Astrocyte of the hippocampus (primary cell): ENCODE data around the gene RGL1.

Source experiments
- DNase-seq: peaks from one replicate; pipeline ENCODE4 v3.0.0; 2011; ENCODE audit warnings: low read depth, low spot score

RGL1 gene

GRCh38 chr1:183954496-183954895, 149.6 kb downstream of the RGL1 start:
- no peak for DNase-seq

DNA sequence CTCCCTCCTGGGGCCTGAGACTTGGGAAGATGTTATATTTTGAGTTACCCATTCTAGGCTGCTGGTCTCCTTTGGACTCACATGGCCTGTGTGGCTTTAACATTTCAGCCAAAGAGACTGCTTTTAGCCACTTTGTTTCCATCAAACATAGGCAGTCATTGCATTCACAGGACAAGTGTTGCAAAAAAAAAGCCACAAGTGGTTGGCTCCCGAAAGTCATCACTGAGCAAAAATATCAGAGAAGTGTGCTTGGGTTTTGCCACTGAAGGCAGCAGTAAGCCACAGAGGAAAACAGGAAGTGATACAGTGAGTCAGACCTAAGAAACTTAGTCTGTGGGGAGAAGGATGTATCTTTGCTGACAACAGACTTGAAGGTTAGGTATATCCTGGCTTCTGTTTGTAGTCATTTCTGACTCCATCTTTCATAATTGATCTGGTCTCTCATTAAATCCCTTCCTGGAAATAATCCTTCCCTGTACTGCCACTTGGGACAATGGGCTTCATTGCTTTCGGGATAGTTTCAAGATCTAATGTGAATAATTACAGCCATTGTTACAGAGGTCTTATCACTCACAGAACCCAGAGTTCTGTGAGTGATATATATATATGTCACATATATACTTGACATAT, 151.8 kb downstream of the RGL1 start:
- peak; percentile 80 for DNase-seq

DNA sequence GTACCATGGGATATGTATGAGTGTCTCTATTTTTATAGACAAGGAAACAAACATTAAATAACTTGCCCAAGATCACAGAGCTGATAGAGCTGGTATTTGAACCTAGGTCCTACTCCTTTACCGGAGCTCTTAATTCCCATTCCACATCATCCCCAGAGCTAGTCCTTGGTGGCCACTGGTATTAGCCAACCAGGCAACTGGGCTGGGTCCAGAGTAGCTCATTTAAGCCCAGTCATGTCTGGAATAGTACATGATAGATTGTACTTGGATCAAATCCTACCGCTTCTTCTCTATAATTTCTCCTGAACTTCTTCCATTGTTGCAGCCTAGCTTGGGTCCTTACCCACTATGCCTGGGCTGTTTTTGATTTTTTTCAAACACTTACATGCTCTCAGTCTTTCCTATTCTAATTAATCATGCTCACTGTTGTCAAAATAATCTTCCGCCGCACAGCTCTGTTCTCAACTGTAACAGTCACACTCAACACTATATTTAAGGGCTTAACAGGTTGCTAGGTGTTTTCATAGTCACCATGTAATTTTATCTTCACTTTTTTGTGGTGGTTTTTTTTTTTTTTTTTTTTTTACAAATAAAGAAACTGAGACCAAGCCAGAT, 152.4 kb downstream of the RGL1 start:
- no peak for DNase-seq

DNA sequence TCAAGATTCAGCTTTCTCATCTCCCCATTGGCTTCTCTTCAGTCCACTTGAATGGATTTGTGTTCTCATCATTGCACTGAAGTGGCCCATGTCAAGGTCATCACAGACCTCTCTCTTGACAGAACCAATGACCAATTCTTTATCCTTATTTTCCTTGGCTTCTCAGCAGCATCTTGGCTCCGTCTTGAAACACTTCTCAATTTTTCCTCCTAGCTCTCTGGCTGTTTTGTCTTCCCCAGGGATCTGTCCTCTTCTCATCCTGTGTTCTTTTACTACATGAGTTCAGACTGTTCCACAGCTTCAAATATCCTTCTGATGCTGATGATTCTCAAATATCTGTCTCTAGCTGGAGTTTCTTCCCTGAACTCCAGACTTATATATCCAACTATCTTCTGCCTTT, 154.0 kb downstream of the RGL1 start:
- DNase-seq = no peak

DNA sequence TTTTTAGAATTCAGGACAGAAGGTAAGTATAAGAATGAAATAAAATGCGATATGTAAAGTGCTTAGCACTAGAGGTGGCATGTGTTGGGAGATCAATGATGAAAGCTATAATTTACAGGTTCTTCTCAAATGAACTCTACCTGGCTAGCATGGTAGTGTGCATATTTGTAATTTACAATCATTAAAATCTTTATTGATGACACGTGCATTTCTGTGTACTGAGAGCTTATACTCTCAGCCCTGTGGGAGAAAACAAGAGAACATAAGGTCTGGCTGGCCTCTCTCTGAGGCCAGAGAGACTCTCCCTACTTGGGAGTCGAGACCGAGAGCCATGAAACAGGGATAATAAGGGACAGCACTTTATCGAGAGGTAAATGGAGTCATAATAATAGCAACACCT, 156.2 kb downstream of the RGL1 start:
- DNase-seq = no peak

- no peak for DNase-seq
These were observed 158.0 kb downstream of the RGL1 start for GRCh38 chr1:183962903-183963302.

GRCh38 chr1:183965726-183966125, 160.8 kb downstream of the RGL1 start:
- no peak for DNase-seq

DNA sequence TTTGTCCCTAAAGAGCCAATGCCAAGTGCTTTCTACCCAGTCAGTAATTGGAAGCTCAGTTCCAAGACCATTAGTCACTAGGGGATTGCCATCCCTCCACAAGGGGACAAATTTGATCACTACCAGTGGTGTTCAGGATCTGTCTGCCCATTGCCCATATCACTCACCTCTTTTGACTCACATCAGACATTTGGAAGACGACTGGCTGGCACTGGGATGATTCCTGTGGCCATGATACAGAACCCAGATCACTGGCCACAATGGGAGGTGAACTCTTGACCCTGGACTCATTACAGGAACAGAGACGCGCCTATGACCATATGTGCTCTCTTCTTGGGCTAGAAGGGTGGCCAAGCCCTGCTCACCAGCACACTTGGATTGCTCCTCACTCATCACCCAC, 161.6 kb downstream of the RGL1 start:
- DNase-seq = no peak

DNA sequence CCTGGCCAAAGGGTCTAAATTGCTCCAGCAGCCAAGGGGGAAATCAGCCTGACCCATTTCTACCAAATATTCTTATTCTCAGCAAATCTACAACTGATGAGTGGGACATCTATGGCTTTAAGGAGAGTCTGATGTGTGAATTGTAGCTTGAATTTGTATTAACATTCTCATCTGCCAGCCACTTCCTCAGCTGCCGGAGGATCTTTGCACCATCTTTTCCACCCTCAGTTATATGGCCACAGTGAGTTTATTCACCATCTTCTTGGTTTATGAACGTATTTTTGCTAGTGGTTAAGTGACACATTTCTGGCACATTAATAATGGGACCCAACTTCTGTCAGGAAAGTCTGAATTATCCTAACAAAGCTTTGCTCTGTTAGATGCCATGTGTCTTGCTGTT, 163.0 kb downstream of the RGL1 start:
- DNase-seq = no peak

DNA sequence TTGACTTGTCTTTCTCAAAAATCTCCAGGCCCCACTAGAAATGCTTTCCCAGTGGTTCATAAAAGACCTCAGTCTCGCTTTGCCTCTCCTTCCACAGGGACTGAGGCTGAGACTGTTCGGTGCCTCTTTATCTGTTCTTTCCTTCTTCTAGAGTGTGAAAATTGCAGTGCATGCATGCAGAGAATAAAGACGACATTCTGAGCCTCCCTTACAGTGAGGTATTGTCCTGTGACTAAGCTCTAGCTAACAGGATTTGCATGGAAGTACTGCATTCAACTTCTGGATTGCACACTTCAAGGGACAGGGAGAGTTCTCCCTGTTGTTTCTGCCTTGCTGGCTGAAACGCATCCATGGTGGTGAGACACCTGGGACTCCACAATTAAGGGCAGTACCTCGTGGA, 163.5 kb downstream of the RGL1 start:
- DNase-seq = peak; percentile 24

DNA sequence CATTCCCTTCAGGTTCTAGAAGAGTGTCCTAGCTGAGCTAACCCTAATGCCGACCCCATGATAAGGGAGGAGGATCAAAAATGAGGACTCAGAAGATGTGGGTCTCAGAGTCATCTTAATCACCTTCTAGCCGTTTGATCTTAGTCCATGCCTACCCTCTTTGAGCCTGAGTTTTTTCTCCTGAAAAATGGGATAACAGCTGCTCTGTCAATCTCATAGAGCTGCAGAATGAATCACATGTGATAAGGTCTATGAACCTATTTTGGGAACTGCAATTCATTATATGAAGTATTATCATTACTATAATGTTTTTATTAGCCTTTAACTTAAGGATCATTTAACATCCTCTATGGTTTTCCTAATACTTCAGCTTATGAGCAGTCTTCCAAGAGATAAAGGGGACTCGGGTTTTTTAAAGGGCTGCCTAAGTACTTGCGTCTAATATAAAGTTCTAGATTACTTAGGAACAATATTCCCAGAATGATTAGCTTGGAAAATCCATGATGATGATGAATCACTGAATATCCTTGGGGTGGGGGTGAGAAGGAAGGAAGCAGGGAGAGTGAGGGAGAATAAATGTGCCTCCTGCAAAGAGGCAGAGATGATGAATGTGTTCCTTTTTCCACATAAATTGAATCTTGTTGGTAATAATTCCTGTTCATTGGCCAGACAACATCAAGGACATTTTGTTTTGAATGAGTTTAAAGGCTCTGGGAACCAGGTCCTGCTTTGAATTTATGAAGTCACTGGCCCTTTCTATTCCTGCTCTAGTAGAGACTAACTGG, 165.8 kb downstream of the RGL1 start:
- no peak for DNase-seq

DNA sequence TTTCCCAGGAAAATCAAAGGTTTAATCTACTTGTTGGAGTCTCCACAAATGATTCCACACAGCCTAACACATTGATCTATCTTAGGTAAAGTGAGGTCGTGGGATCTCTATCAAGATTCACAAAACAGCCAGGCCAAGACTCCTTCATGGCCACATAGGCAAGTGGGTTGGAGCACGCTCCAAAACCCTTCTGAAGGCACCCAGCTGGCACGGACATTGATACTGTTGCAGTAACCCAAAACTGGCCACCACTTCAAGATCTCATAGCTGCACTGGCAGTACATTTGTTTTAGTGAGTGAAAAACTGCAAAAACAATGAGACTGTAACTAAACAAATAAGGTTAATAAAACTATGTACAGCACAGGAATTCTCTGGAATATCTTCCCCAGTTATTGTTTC, 170.7 kb downstream of the RGL1 start:
- DNase-seq = no peak

DNA sequence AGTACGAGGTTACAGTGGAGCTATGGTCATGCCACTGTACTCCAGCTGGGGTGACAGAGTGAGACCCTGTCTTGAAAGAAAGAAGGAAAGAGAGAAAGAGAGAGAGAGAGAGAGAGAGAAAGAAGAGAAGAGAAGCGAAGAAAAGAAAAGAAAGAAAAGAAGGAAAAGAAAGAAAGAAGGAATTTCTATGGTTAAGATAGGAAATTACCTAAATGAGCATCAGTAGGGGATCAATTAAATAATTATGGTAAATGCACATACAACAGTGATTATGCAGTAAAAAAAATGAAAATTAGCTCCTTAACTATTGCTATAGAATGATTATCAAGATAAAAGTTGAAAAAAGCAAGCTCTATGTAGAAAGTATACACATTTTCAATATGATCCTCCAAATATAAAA, 172.8 kb downstream of the RGL1 start:
- no peak for DNase-seq
